ENCODE results near the gene SOHLH1. TPM values are rescaled to one million over a fixed set of nuclear protein-coding genes. Genes with fewer than 3 reads are reported as not detected.
A peak's percentile ranks its signal among the peaks of the same experiment; 100 is the strongest.

Gene SOHLH1
- total RNA-seq, 2 donors from 2014 or later = not detected

- no peak for ATAC-seq
- Mint-ChIP-seq H3K9me3 (peaks cover 6 to 10% of the 10 kb centered on the region in 2 donors), H3K36me3 (peaks cover 0 to 4% of the 10 kb centered on the region in 2 donors), H3K27ac (no peak overlapping the region)
- DNase-seq (ENCODE audit: low spot score in 2 of 2) = no peak
These were observed 37.1 kb upstream of the SOHLH1 start for GRCh38 chr9:135736272-135736978.

GRCh38 chr9:135734616-135735144 lies 35.4 kb upstream of the SOHLH1 start:
- Mint-ChIP-seq H3K9me3 (peaks cover 14 to 20% of the 10 kb centered on the region in 2 donors), H3K27ac (no peak overlapping the region), H3K36me3 (peaks cover 0 to 4% of the 10 kb centered on the region in 2 donors)
- DNase-seq (ENCODE audit: low spot score in 2 of 2) (no peak), ATAC-seq (no peak)

- peaks cover 0 to 4% of the 10 kb centered on the region in 2 donors for H3K36me3 Mint-ChIP-seq
- ATAC-seq (no peak), DNase-seq (ENCODE audit: low spot score in 2 of 2) (no peak)
- H3K27ac Mint-ChIP-seq = no peak overlapping the region
- H3K9me3 Mint-ChIP-seq = peaks cover 14 to 20% of the 10 kb centered on the region in 2 donors
These were observed 33.4 kb upstream of the SOHLH1 start for GRCh38 chr9:135732569-135733257.

- peaks cover 14 to 20% of the 10 kb centered on the region in 2 donors for H3K9me3 Mint-ChIP-seq
- no peak overlapping the region for H3K27ac Mint-ChIP-seq
- no peak for DNase-seq (ENCODE audit: low spot score in 2 of 2)
- ATAC-seq = no peak
- H3K36me3 Mint-ChIP-seq = peaks cover 0 to 4% of the 10 kb centered on the region in 2 donors
These were observed 32.2 kb upstream of the SOHLH1 start for GRCh38 chr9:135731454-135731853.

GRCh38 chr9:135729480-135729879 lies 30.2 kb upstream of the SOHLH1 start:
- no peak for DNase-seq (ENCODE audit: low spot score in 2 of 2)
- H3K27ac Mint-ChIP-seq = no peak overlapping the region

GRCh38 chr9:135728436-135729110 lies 29.3 kb upstream of the SOHLH1 start:
- Mint-ChIP-seq H3K36me3 (peaks cover 0 to 4% of the 10 kb centered on the region in 2 donors), H3K27ac (no peak overlapping the region), H3K9me3 (peaks cover 14 to 20% of the 10 kb centered on the region in 2 donors)
- ATAC-seq (no peak), DNase-seq (ENCODE audit: low spot score in 2 of 2) (no peak)

More at GRCh38 chr9:135729480-135729879, 30.2 kb upstream of the SOHLH1 start:
- peaks cover 0 to 4% of the 10 kb centered on the region in 2 donors for H3K36me3 Mint-ChIP-seq
- H3K9me3 Mint-ChIP-seq = peaks cover 14 to 20% of the 10 kb centered on the region in 2 donors
- ATAC-seq = no peak

GRCh38 chr9:135727257-135727875 lies 28.1 kb upstream of the SOHLH1 start:
- Mint-ChIP-seq H3K27ac (no peak overlapping the region), H3K9me3 (peaks cover 9 to 14% of the 10 kb centered on the region in 2 donors), H3K36me3 (no peaks in the 10 kb centered on the region)
- ATAC-seq (no peak), DNase-seq (ENCODE audit: low spot score in 2 of 2) (no peak)

- H3K36me3 Mint-ChIP-seq = no peaks in the 10 kb centered on the region
- peaks cover 7 to 9% of the 10 kb centered on the region in 2 donors for H3K9me3 Mint-ChIP-seq
- DNase-seq (ENCODE audit: low spot score in 2 of 2) = no peak
- no peak overlapping the region for H3K27ac Mint-ChIP-seq
- no peak for ATAC-seq
These were observed 27.0 kb upstream of the SOHLH1 start for GRCh38 chr9:135726138-135726853.

GRCh38 chr9:135724186-135724787 lies 25.0 kb upstream of the SOHLH1 start:
- H3K36me3 Mint-ChIP-seq = no peaks in the 10 kb centered on the region

GRCh38 chr9:135722365-135722764 lies 23.1 kb upstream of the SOHLH1 start:
- Mint-ChIP-seq H3K36me3 (no peaks in the 10 kb centered on the region), H3K27ac (no peak overlapping the region), H3K9me3 (no peaks in the 10 kb centered on the region)
- DNase-seq (ENCODE audit: low spot score in 2 of 2) (no peak), ATAC-seq (no peak)

More at GRCh38 chr9:135724186-135724787, 25.0 kb upstream of the SOHLH1 start:
- DNase-seq (ENCODE audit: low spot score in 2 of 2) (no peak), ATAC-seq (no peak)
- Mint-ChIP-seq H3K27ac (no peak overlapping the region), H3K9me3 (no peaks in the 10 kb centered on the region)

- H3K9me3 Mint-ChIP-seq = no peaks in the 10 kb centered on the region
- DNase-seq (ENCODE audit: low spot score in 2 of 2) (no peak), ATAC-seq (no peak)
- H3K27ac Mint-ChIP-seq = peak overlapping the region in 1 of 2 donors; percentile 27
- H3K36me3 Mint-ChIP-seq = no peaks in the 10 kb centered on the region
These were observed 20.2 kb upstream of the SOHLH1 start for GRCh38 chr9:135719472-135719871.

GRCh38 chr9:135718616-135719015 lies 19.3 kb upstream of the SOHLH1 start:
- H3K9me3 Mint-ChIP-seq = no peaks in the 10 kb centered on the region
- H3K27ac Mint-ChIP-seq = no peak overlapping the region
- no peaks in the 10 kb centered on the region for H3K36me3 Mint-ChIP-seq
- no peak for DNase-seq (ENCODE audit: low spot score in 2 of 2)
- ATAC-seq = peak in 1 of 2 donors; percentile 14

GRCh38 chr9:135717410-135717809 lies 18.1 kb upstream of the SOHLH1 start:
- Mint-ChIP-seq H3K27ac (no peak overlapping the region), H3K36me3 (no peaks in the 10 kb centered on the region), H3K9me3 (no peaks in the 10 kb centered on the region)
- DNase-seq (ENCODE audit: low spot score in 2 of 2) (no peak), ATAC-seq (no peak)

- no peaks in the 10 kb centered on the region for H3K9me3 Mint-ChIP-seq
- no peaks in the 10 kb centered on the region for H3K36me3 Mint-ChIP-seq
- H3K27ac Mint-ChIP-seq = no peak overlapping the region
- ATAC-seq (no peak), DNase-seq (ENCODE audit: low spot score in 2 of 2) (no peak)
These were observed 16.8 kb upstream of the SOHLH1 start for GRCh38 chr9:135716045-135716444.

GRCh38 chr9:135715056-135715595 lies 15.8 kb upstream of the SOHLH1 start:
- no peak overlapping the region for H3K27ac Mint-ChIP-seq
- no peaks in the 10 kb centered on the region for H3K36me3 Mint-ChIP-seq
- no peak for ATAC-seq
- no peaks in the 10 kb centered on the region for H3K9me3 Mint-ChIP-seq
- no peak for DNase-seq (ENCODE audit: low spot score in 2 of 2)

Measured in activated naive CD4-positive, alpha-beta T cell treated with anti-CD3 and anti-CD28 coated beads, Interleukin-2, amount 50 U/mL, for 72 hours (primary cell).